Measurements from ENCODE around the gene PCBP2. TPM values are rescaled to one million over a fixed set of nuclear protein-coding genes. Genes with fewer than 3 reads are reported as not detected.

The PCBP2 gene
- polyA plus RNA-seq, 1 of the 3 experiments (the other 2 are of a cell fraction): 368 TPM

- Histone ChIP-seq H3K9ac (no peak overlapping the region), H3K36me3 (replicated peaks in 1 of 2; ENCODE audit: control insufficient read depth in 1 of 2, insufficient read depth in 2 of 2, low read length in 1 of 2) (peaks cover 72% of the 10 kb centered on the region in 2 experiments), H2AFZ (ENCODE audit: low read depth) (no peak overlapping the region), H3K79me2 (ENCODE audit: insufficient read depth) (peaks cover 27% of the 10 kb centered on the region; the same call in 1 of the 2 replicates), H3K27ac (ENCODE audit: low read depth in 2 of 2, low read length in 1 of 2) (peak overlapping the region in 1 of 2 experiments; percentile 25; a peak in 1 of 4 replicates), H3K4me1 (ENCODE audit: control insufficient read depth in 1 of 2, insufficient read depth in 2 of 2, low read depth in 1 of 2, low read length in 1 of 2) (peaks cover 0 to 5% of the 10 kb centered on the region in 2 experiments; a peak in 2 of 4 replicates), H3K9me3 (no peaks in the 10 kb centered on the region), H3K9me2 (no peaks in the 10 kb centered on the region), H3F3A (replicated peaks; ENCODE audit: insufficient read depth) (peaks cover 60% of the 10 kb centered on the region), H3K4me3 (ENCODE audit: low read depth in 2 of 2, low read length in 1 of 2) (no peak overlapping the region), H3K4me2 (no peak overlapping the region), H4K20me1 (ENCODE audit: insufficient read depth) (peaks cover 51% of the 10 kb centered on the region), H3K27me3 (ENCODE audit: insufficient read depth) (no peaks in the 10 kb centered on the region)
- POLR2A ChIA-PET: interaction anchor here (0.8 to 4.4 kb wide), 4 partner anchors 9 to 29 kb away, joined by 3 to 28 read pairs (median 14); partner anchors contain the start of gene TARBP2
- TF ChIP-seq POLR2AphosphoS5 (IDR thresholded peaks at IDR 0.05; ENCODE audit: low read depth, low read length): peak; percentile 68
- TF ChIP-seq FOXJ3 (CRISPR knock-in tag; IDR thresholded peaks at IDR 0.05): no peak
- TF ChIP-seq ZBTB33 (IDR thresholded peaks at IDR 0.05; ENCODE audit: borderline replicate concordance, low read depth): 0 out of 2 replicates have a peak, but pooled peaks have one; percentile 21
- no peak for TF ChIP-seq JUND (IDR thresholded peaks at IDR 0.05)
- WGBS (ENCODE audit: low lambda C conversion rate): 85% methylated on average over 5 of the region's 9 CpGs
- DNase-seq: no peak
- CTCF ChIA-PET: interaction anchor here (1.0 to 3.2 kb wide), 6 partner anchors 8 to 162 kb away, joined by 3 to 25 read pairs (median 6); partner anchors contain the start of genes AAAS and MAP3K12
These were observed 31.5 kb downstream of the PCBP2 start for GRCh38 chr12:53483225-53483978.

- Histone ChIP-seq H3K9me2 (no peaks in the 10 kb centered on the region), H3K9me3 (no peaks in the 10 kb centered on the region), H4K20me1 (ENCODE audit: insufficient read depth) (peaks cover 45% of the 10 kb centered on the region), H3K27me3 (ENCODE audit: insufficient read depth) (no peaks in the 10 kb centered on the region), H3K9ac (no peak overlapping the region), H3K36me3 (replicated peaks in 1 of 2; ENCODE audit: control insufficient read depth in 1 of 2, insufficient read depth in 2 of 2, low read length in 1 of 2) (peaks cover 66 to 67% of the 10 kb centered on the region in 2 experiments), H3F3A (replicated peaks; ENCODE audit: insufficient read depth) (peaks cover 59% of the 10 kb centered on the region), H3K79me2 (ENCODE audit: insufficient read depth) (peaks cover 26% of the 10 kb centered on the region; the same call in 1 of the 2 replicates), H3K4me3 (ENCODE audit: low read depth in 2 of 2, low read length in 1 of 2) (no peak overlapping the region), H3K4me2 (no peak overlapping the region), H3K4me1 (ENCODE audit: control insufficient read depth in 1 of 2, insufficient read depth in 2 of 2, low read depth in 1 of 2, low read length in 1 of 2) (peaks cover 0 to 5% of the 10 kb centered on the region in 2 experiments; a peak in 2 of 4 replicates), H3K27ac (ENCODE audit: low read depth in 2 of 2, low read length in 1 of 2) (no peak overlapping the region), H2AFZ (ENCODE audit: low read depth) (no peak overlapping the region)
- 96% methylated on average over 4 of the region's 4 CpGs for WGBS (ENCODE audit: low lambda C conversion rate)
- no peak for DNase-seq
- ChIA-PET CTCF (interaction anchor here (1.1 to 3.2 kb wide), 3 partner anchors 8 to 162 kb away, joined by 3 to 25 read pairs (median 14); partner anchors contain the start of gene AAAS), POLR2A (interaction anchor here (4.4 kb wide), 1 partner anchor 8 kb away, joined by 28 read pairs; no protein-coding TSS in a partner anchor)
- TF ChIP-seq SMC3 (IDR thresholded peaks at IDR 0.05; ENCODE audit: low read depth, low read length) (no peak), POLR2AphosphoS5 (IDR thresholded peaks at IDR 0.05; ENCODE audit: low read depth, low read length) (no peak), PBX3 (IDR thresholded peaks at IDR 0.05) (no peak), FOXM1 (IDR thresholded peaks at IDR 0.05; ENCODE audit: low read depth) (no peak), USF2 (IDR thresholded peaks at IDR 0.05; ENCODE audit: borderline replicate concordance, low read depth, low read length) (no peak), TCF12 (IDR thresholded peaks at IDR 0.05) (no peak), EP300 (IDR thresholded peaks at IDR 0.05; ENCODE audit: borderline replicate concordance in 1 of 2, low read depth in 1 of 2, low read length in 1 of 2) (no peak), TEAD4 (IDR thresholded peaks at IDR 0.05; ENCODE audit: borderline replicate concordance, insufficient read depth) (no peak), IRF3 (IDR thresholded peaks at IDR 0.05; ENCODE audit: low read depth, low read length) (no peak), GATA2 (CRISPR knock-in tag; IDR thresholded peaks at IDR 0.05) (no peak), YY1 (IDR thresholded peaks at IDR 0.05; ENCODE audit: low read depth) (no peak), RXRA (IDR thresholded peaks at IDR 0.05; ENCODE audit: borderline replicate concordance, low read depth) (no peak), GABPA (IDR thresholded peaks at IDR 0.05; ENCODE audit: low read depth) (no peak), SIN3A (IDR thresholded peaks at IDR 0.05; ENCODE audit: borderline replicate concordance, low read depth, low read length) (no peak; the same call in 1 of the 2 replicates), TAF1 (IDR thresholded peaks at IDR 0.05; ENCODE audit: borderline replicate concordance, low read depth, low read length) (no peak), JUND (IDR thresholded peaks at IDR 0.05) (no peak), NFIC (IDR thresholded peaks at IDR 0.05; ENCODE audit: borderline replicate concordance) (no peak)
These were observed 32.1 kb downstream of the PCBP2 start for GRCh38 chr12:53483979-53484377.
